ENCODE measurements around the gene NAP1L3. TPM values are rescaled to one million over a fixed set of nuclear protein-coding genes. Genes with fewer than 3 reads are reported as not detected.

Gene NAP1L3
- total RNA-seq, 2 donors from 2014 or later, result 0.40 to 1.4 TPM

DNA sequence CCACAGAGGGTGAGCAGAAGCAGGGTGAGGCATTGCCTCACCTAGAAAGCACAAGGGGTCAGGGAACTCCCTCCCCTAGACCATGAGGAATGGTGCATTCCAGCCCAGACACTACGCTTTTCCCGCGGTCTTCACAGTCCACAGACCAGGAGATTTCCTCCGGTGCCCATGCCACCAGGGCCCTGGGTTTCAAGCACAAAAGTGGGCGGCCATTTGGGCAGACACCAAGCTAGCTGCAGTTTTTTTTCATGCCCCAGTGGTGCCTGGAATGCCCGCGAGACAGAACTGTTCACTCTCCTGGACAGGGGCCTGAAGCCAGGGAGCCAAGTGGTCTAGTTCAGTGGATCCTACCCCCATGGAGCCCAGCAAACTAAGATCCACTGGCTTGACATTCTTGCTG is 12.8 kb downstream of the NAP1L3 start:
- Histone ChIP-seq H3K9me3 (no peaks in the 10 kb centered on the region), H3K27ac (no peak overlapping the region), H3K27me3 (no peaks in the 10 kb centered on the region), H3K9ac (ENCODE audit: low read depth in 2 of 2, low read length in 2 of 2) (no peak overlapping the region), H3K4me3 (no peak overlapping the region), H3K36me3 (no peaks in the 10 kb centered on the region), H3K4me1 (no peaks in the 10 kb centered on the region)
- intact Hi-C loops (cut with DNase I), result no loop called here
- TF ChIP-seq, protein P1, sequence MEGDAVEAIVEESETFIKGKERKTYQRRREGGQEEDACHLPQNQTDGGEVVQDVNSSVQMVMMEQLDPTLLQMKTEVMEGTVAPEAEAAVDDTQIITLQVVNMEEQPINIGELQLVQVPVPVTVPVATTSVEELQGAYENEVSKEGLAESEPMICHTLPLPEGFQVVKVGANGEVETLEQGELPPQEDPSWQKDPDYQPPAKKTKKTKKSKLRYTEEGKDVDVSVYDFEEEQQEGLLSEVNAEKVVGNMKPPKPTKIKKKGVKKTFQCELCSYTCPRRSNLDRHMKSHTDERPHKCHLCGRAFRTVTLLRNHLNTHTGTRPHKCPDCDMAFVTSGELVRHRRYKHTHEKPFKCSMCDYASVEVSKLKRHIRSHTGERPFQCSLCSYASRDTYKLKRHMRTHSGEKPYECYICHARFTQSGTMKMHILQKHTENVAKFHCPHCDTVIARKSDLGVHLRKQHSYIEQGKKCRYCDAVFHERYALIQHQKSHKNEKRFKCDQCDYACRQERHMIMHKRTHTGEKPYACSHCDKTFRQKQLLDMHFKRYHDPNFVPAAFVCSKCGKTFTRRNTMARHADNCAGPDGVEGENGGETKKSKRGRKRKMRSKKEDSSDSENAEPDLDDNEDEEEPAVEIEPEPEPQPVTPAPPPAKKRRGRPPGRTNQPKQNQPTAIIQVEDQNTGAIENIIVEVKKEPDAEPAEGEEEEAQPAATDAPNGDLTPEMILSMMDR (IDR thresholded peaks at IDR 0.05), result no peak
- no peak for DNase-seq

DNA sequence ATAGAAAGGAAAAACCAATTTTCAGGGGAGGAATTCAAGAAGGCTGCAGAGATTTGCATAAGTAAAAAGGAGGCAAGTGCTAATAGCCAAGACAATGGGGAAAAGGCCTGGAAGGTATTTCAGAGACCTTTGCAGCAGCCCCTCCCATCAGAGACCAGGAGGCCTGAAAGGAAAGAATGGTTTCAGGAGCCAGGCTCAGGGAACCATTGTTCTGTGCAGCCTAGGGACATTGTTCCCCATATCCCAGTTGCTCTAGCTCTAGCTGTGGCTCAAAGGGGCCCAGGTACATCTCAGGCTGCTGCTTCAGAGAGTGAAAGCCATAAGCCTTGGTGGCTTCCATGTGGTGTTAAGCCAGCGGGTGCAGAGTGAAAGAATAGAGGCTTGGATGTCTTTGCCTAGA is 24.0 kb downstream of the NAP1L3 start:
- TF ChIP-seq, protein P1 (IDR thresholded peaks at IDR 0.05), result no peak
- no peak for DNase-seq
- H3K4me1 ChIP-seq, result no peaks in the 10 kb centered on the region
- H3K27ac ChIP-seq, result no peak overlapping the region
- no peaks in the 10 kb centered on the region for H3K36me3 ChIP-seq
- H3K9ac ChIP-seq (ENCODE audit: low read depth in 2 of 2, low read length in 2 of 2), result no peak overlapping the region
- H3K4me3 ChIP-seq, result no peak overlapping the region
- no peaks in the 10 kb centered on the region for H3K27me3 ChIP-seq
- intact Hi-C loops (cut with DNase I), result no loop called here
- no peaks in the 10 kb centered on the region for H3K9me3 ChIP-seq

DNA sequence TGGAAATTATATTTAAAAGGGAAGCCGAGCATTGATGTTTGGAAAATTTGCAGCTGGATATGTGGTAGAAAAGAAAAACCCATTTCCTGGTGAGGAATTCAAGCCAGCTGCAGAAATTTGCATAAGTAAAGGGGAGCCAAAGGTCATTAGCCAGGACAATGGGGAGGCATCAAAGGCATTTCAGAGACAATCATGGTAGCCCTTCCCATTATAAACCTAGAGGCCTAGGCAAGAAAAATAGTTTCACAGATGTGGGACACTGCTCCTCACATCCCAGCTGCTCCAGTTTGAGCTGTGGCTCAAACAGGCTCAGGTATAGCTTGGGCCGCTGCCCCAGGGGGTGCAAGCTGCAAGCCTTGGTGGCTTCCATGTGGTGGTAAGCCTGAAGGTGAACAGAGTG is 35.8 kb downstream of the NAP1L3 start:
- H3K36me3 ChIP-seq, result no peaks in the 10 kb centered on the region
- no peaks in the 10 kb centered on the region for H3K9me3 ChIP-seq
- no peak overlapping the region for H3K9ac ChIP-seq (ENCODE audit: low read depth in 2 of 2, low read length in 2 of 2)
- no peak overlapping the region for H3K27ac ChIP-seq
- TF ChIP-seq, protein P1 (IDR thresholded peaks at IDR 0.05), result no peak
- no peaks in the 10 kb centered on the region for H3K4me1 ChIP-seq
- intact Hi-C loops (cut with DNase I), result no loop called here
- H3K27me3 ChIP-seq, result no peaks in the 10 kb centered on the region
- no peak for DNase-seq
- H3K4me3 ChIP-seq, result no peak overlapping the region

Other genes starting within 250 kb of the NAP1L3 start
- under 1 TPM in 1 of 2 donors, not detected in 1; 0.08 TPM for gene FAM133A, start 628 bp upstream of the NAP1L3 start, total RNA-seq

Data from colonic mucosa (tissue), 4 donors.